ENCODE data around the gene PTPRD. TPM values are rescaled to one million over a fixed set of nuclear protein-coding genes. Genes with fewer than 3 reads are reported as not detected.

The PTPRD gene
- total and polyA plus RNA-seq, 9 of the 15 experiments (the other 6 are each of a cell fraction or from before 2014, with no cell fraction given), result 0.11 TPM; not detected in 8

DNA sequence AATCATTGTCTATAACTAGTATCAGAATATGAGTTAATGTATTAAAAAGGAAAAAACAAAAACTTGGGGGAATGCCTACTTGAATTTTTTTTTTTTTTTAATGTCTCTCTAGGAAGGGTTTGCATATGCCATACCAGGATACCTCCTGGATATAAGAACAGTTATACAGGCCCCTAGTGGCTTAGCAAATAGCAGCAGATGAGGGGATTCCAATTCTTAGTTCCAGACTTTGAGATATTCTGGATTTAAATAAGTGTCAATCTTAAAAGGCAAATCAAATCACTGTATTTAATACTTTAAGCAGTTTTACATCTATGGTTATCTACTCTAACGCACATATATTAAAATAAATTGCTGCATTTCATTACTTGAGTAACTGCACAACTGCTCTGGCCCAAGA is 1757.8 kb downstream of the PTPRD start (continued):
- TF ChIP-seq MYBL2 (IDR thresholded peaks at IDR 0.05; ENCODE audit: low read depth), result no peak
- TF ChIP-seq MYBL2 (CRISPR knock-in tag; IDR thresholded peaks at IDR 0.05; ENCODE audit: borderline replicate concordance), result no peak

- Histone ChIP-seq H4K20me1 (replicated peaks; ENCODE audit: control insufficient read depth, insufficient read depth, low read length) (no peaks in the 10 kb centered on the region), H3K4me3 (no peak overlapping the region), H3K4me1 (replicated peaks in 1 of 2; ENCODE audit: control insufficient read depth in 2 of 2, insufficient read depth in 2 of 2, low read length in 2 of 2) (no peaks in the 10 kb centered on the region), H3K27ac (ENCODE audit: extremely low read depth, low read depth, low read length) (no peak overlapping the region), H3K9me1 (ENCODE audit: control insufficient read depth, insufficient read depth, low read length) (no peaks in the 10 kb centered on the region), H3K9ac (ENCODE audit: insufficient read depth in 1 of 2, low read depth in 2 of 2, low read length in 2 of 2) (no peak overlapping the region), H3K27me3 (ENCODE audit: control insufficient read depth in 2 of 2, insufficient read depth in 2 of 2, low read length in 2 of 2) (no peaks in the 10 kb centered on the region), H3K4me2 (ENCODE audit: insufficient read depth, low read length) (no peak overlapping the region), H2AFZ (ENCODE audit: low read depth, low read length) (no peak overlapping the region), H3K9me3 (replicated peaks; ENCODE audit: control insufficient read depth, insufficient read depth, low read depth, low read length) (no peaks in the 10 kb centered on the region), H3K36me3 (ENCODE audit: control insufficient read depth, insufficient read depth, low read length) (no peaks in the 10 kb centered on the region), H3K79me2 (ENCODE audit: control insufficient read depth, insufficient read depth, low read length) (no peaks in the 10 kb centered on the region)
- no TSS peak for BruUV-seq (replicated peaks)
- intact Hi-C loops (cut with micrococcal nuclease), result no loop called here
- in situ Hi-C loops (cut with MboI), result no loop called here
- ChIA-PET POLR2A (no interaction called here), CTCF (ENCODE audit: low intra/inter-chr PET ratio) (no interaction called here)
- FAIRE-seq (no peak), ATAC-seq (no peak), DNase-seq (ENCODE audit: extremely low read depth in 1 of 4, low spot score in 3 of 4) (no peak)
- 5% methylated on average over 4 of the region's 4 CpGs for WGBS (ENCODE audit: insufficient coverage, low coverage, missing lambda C conversion rate)
- no peak for TF ChIP-seq SP1 (CRISPR knock-in tag; IDR thresholded peaks at IDR 0.05)
- TF ChIP-seq, protein P1, sequence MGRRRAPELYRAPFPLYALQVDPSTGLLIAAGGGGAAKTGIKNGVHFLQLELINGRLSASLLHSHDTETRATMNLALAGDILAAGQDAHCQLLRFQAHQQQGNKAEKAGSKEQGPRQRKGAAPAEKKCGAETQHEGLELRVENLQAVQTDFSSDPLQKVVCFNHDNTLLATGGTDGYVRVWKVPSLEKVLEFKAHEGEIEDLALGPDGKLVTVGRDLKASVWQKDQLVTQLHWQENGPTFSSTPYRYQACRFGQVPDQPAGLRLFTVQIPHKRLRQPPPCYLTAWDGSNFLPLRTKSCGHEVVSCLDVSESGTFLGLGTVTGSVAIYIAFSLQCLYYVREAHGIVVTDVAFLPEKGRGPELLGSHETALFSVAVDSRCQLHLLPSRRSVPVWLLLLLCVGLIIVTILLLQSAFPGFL (CRISPR knock-in tag; IDR thresholded peaks at IDR 0.05), result no peak
Observed at GRCh38 chr9:8852301-8852864, 1760.4 kb downstream of the PTPRD start.
